ENCODE data around the gene OAS2. TPM values are rescaled to one million over a fixed set of nuclear protein-coding genes. Genes with fewer than 3 reads are reported as not detected.

The OAS2 gene
- total RNA-seq, 1 experiment from 2014 or later, result 0.25 TPM

- H3K4me3 ChIP-seq (ENCODE audit: low read depth, low read length), result no peak overlapping the region
- no TSS peak for BruUV-seq (replicated peaks)
These were observed 15.0 kb upstream of the OAS2 start for GRCh38 chr12:112963227-112963861.

GRCh38 chr12:112964067-112964670 is 14.2 kb upstream of the OAS2 start:
- Histone ChIP-seq H3K4me1 (no peaks in the 10 kb centered on the region), H3K9me3 (no peaks in the 10 kb centered on the region), H3K4me3 (ENCODE audit: low read depth, low read length) (no peak overlapping the region), H3K36me3 (ENCODE audit: control insufficient read depth, insufficient read depth, low read length) (no peaks in the 10 kb centered on the region), H3K27me3 (replicated peaks; ENCODE audit: control insufficient read depth, insufficient read depth, low read length) (no peaks in the 10 kb centered on the region)
- Mint-ChIP-seq H3K4me3 (ENCODE audit: unreplicated experiment) (no peak overlapping the region), H3K9me3 (ENCODE audit: unreplicated experiment) (peaks cover 9% of the 10 kb centered on the region), H3K4me1 (ENCODE audit: low read depth, unreplicated experiment) (no peaks in the 10 kb centered on the region), H3K27me3 (ENCODE audit: insufficient read depth, unreplicated experiment) (no peaks in the 10 kb centered on the region), H3K36me3 (ENCODE audit: insufficient read depth, unreplicated experiment) (no peaks in the 10 kb centered on the region), H3K27ac (ENCODE audit: unreplicated experiment) (no peak overlapping the region)
- no TSS peak for BruUV-seq (replicated peaks)
- DNase-seq, result no peak
- POLR2A ChIA-PET, result no interaction called here
- no peak for TF ChIP-seq CTCF (IDR thresholded peaks at IDR 0.05; ENCODE audit: insufficient read depth in 1 of 2, low read depth in 1 of 2, low read length in 1 of 2, severe bottlenecking in 1 of 2, unreplicated experiment in 1 of 2)
- intact Hi-C loops (cut with micrococcal nuclease; ENCODE audit: unreplicated experiment), result no loop called here
- CTCF ChIA-PET, result no interaction called here

More at GRCh38 chr12:112963227-112963861, 15.0 kb upstream of the OAS2 start:
- Histone ChIP-seq H3K36me3 (ENCODE audit: control insufficient read depth, insufficient read depth, low read length) (no peaks in the 10 kb centered on the region), H3K27me3 (replicated peaks; ENCODE audit: control insufficient read depth, insufficient read depth, low read length) (no peaks in the 10 kb centered on the region), H3K4me1 (no peaks in the 10 kb centered on the region), H3K9me3 (no peaks in the 10 kb centered on the region)
- H3K27me3 Mint-ChIP-seq (ENCODE audit: insufficient read depth, unreplicated experiment), result no peaks in the 10 kb centered on the region
- ChIA-PET POLR2A (no interaction called here), CTCF (no interaction called here)
- peaks cover 11% of the 10 kb centered on the region for H3K9me3 Mint-ChIP-seq (ENCODE audit: unreplicated experiment)
- no peak for TF ChIP-seq CTCF (IDR thresholded peaks at IDR 0.05; ENCODE audit: insufficient read depth in 1 of 2, low read depth in 1 of 2, low read length in 1 of 2, severe bottlenecking in 1 of 2, unreplicated experiment in 1 of 2)
- DNase-seq, result no peak
- H3K27ac Mint-ChIP-seq (ENCODE audit: unreplicated experiment), result no peak overlapping the region
- no peaks in the 10 kb centered on the region for H3K4me1 Mint-ChIP-seq (ENCODE audit: low read depth, unreplicated experiment)
- no peak overlapping the region for H3K4me3 Mint-ChIP-seq (ENCODE audit: unreplicated experiment)
- intact Hi-C loops (cut with micrococcal nuclease; ENCODE audit: unreplicated experiment), result no loop called here
- H3K36me3 Mint-ChIP-seq (ENCODE audit: insufficient read depth, unreplicated experiment), result no peaks in the 10 kb centered on the region

GRCh38 chr12:112964915-112965314 is 13.4 kb upstream of the OAS2 start:
- Mint-ChIP-seq H3K9me3 (ENCODE audit: unreplicated experiment) (peaks cover 2% of the 10 kb centered on the region), H3K4me3 (ENCODE audit: unreplicated experiment) (no peak overlapping the region), H3K27me3 (ENCODE audit: insufficient read depth, unreplicated experiment) (no peaks in the 10 kb centered on the region), H3K4me1 (ENCODE audit: low read depth, unreplicated experiment) (no peaks in the 10 kb centered on the region), H3K36me3 (ENCODE audit: insufficient read depth, unreplicated experiment) (no peaks in the 10 kb centered on the region), H3K27ac (ENCODE audit: unreplicated experiment) (no peak overlapping the region)
- TF ChIP-seq CTCF (IDR thresholded peaks at IDR 0.05; ENCODE audit: insufficient read depth in 1 of 2, low read depth in 1 of 2, low read length in 1 of 2, severe bottlenecking in 1 of 2, unreplicated experiment in 1 of 2), result no peak
- ChIA-PET CTCF (no interaction called here), POLR2A (no interaction called here)
- intact Hi-C loops (cut with micrococcal nuclease; ENCODE audit: unreplicated experiment), result no loop called here
- Histone ChIP-seq H3K4me3 (ENCODE audit: low read depth, low read length) (no peak overlapping the region), H3K27me3 (replicated peaks; ENCODE audit: control insufficient read depth, insufficient read depth, low read length) (no peaks in the 10 kb centered on the region), H3K9me3 (no peaks in the 10 kb centered on the region), H3K36me3 (ENCODE audit: control insufficient read depth, insufficient read depth, low read length) (no peaks in the 10 kb centered on the region), H3K4me1 (no peaks in the 10 kb centered on the region)
- DNase-seq, result no peak
- no TSS peak for BruUV-seq (replicated peaks)
